Esophagus (tissue), 2 donors: ENCODE measurements around the gene TRAPPC2B. TPM values are rescaled to one million over a fixed set of nuclear protein-coding genes. Genes with fewer than 3 reads are reported as not detected.

Source experiments
- H3K27ac ChIP-seq, 2 donors: one replicate each; pipeline ENCODE4 v1.5.1; 2013; ENCODE audit warnings: low read depth in 2 of 2, mild to moderate bottlenecking in 2 of 2, inconsistent platforms in 1 of 2, low read length in 1 of 2, moderate library complexity in 1 of 2
- H3K27me3 ChIP-seq, 2 donors: one replicate each; pipeline ENCODE4 v1.6.1; 2013; ENCODE audit warnings: low read length in 2 of 2, control low read depth in 1 of 2, mild to moderate bottlenecking in 1 of 2; ENCODE audit not compliant: insufficient read depth in 2 of 2, control insufficient read depth in 1 of 2
- H3K36me3 ChIP-seq, 2 donors: one replicate each; pipeline ENCODE4 v1.6.1; 2013; ENCODE audit warnings: low read length in 1 of 2; ENCODE audit not compliant: control insufficient read depth in 2 of 2, insufficient read depth in 2 of 2
- H3K4me1 ChIP-seq, 2 donors: one replicate each; pipeline ENCODE4 v1.6.1; 2013; ENCODE audit warnings: low read length in 1 of 2; ENCODE audit not compliant: control insufficient read depth in 2 of 2, insufficient read depth in 2 of 2
- H3K4me3 ChIP-seq, 2 donors: one replicate each; pipeline ENCODE4 v1.5.1; 2013; ENCODE audit warnings: low read length in 2 of 2, mild to moderate bottlenecking in 2 of 2, low read depth in 1 of 2, moderate library complexity in 1 of 2
- H3K9me3 ChIP-seq, 2 donors: one replicate each; pipeline ENCODE4 v1.6.1; 2013; ENCODE audit warnings: mild to moderate bottlenecking in 2 of 2, low read depth in 1 of 2, low read length in 1 of 2, moderate library complexity in 1 of 2; ENCODE audit not compliant: control insufficient read depth in 2 of 2, insufficient read depth in 1 of 2
- WGBS, 2 donors: extraction: QIAGEN DNeasy Blood & Tissue Kit; methylation state at CpG; one replicate each; pipeline ENCODE4 v1.1.7; 2013; 5-methylcytosine and 5-hydroxymethylcytosine counted together
- polyA plus RNA-seq, 2 donors: library from polyadenylated mRNA; stranded (reverse); fragments of 200-250 nt; gene quantifications; one replicate each; pipeline ENCODE4 v1.2.3, GENCODE V29; 2013
- donor health status: healthy with polysubstance abuse.
- donor health status: Bipolar disorder and iron deficiency.

The TRAPPC2B gene
- polyA plus RNA-seq = 10 to 100 TPM; 19.6 to 25.8 TPM

DNA sequence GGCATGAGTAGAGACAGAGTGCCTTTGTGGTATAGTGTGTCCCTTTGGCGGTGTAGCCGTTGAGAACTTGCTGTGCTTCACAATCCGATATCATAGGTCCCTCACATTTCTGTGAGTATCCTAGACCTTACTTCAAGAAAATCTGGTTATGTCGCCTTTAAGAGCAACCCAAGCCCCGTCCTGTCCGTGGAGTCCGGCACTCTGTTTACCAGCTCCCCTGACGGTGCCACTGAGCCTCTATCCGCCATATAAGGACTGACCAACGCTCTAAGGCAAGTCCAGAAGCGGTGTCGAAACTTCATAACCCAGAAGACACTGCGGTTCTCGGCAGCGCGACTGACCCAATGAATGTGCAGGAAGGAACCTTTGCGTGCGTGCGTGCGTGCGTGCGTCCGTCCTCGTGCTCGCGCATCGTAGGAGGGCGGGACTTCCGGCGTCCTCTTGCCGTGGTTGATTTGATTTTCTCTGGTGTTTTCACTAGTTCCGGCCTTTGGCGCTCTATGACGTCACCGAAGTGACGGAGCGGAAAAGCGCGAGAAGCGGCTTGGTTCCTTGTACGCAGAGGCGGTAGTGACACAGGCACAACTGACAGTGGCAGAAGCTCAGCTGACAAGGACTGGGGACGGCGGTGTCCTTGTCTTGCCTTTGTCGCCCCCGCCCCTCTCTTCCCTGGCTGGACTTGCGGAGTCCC is at the start of gene TRAPPC2B, which contains the start of gene ZNF547:
TSS of gene TRAPPC2B (plus strand) at position 555 of the 691 bp plus-strand sequence. CDS start 1,283 bp downstream, outside the sequence.
TSS of gene ZNF547 (plus strand) at position 555 of the 691 bp plus-strand sequence. CDS start 5,005 bp downstream, outside the sequence.
- Histone ChIP-seq H3K27ac (peak within 1 kb of the TSS; percentile 90 to 95), H3K27me3 (no peaks in the 10 kb centered on the region), H3K9me3 (no peaks in the 10 kb centered on the region), H3K4me3 (peak within 1 kb of the TSS; percentile 59 to 92), H3K4me1 (peaks cover 0 to 5% of the 10 kb centered on the region in 2 donors), H3K36me3 (peaks cover 0 to 2% of the 10 kb centered on the region in 2 donors)
- 1% methylated on average over 46 to 47 of the region's 47 CpGs for WGBS, 2 donors

DNA sequence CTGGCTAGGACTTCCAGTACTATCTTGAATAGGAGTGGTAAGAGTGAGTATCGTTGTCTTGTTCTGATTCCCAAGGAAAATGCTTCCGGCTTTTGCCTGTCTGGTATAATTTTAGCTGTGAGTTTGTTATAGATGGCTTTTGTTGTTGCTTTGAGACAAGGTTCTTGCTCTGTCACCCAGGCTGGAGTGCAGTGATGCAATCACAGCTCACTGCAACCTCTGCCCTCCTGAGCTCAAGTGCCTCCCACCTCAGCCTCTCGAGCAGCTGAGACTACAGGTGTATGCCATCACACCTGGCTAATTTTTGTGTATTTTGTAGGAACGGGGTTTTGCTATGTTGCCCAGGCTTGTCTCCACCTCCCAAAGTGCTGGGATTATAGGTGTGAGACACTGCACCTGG is 49.2 kb upstream of the TRAPPC2B start:
- no peaks in the 10 kb centered on the region for H3K36me3 ChIP-seq
- no peak overlapping the region for H3K4me3 ChIP-seq
- no peak overlapping the region for H3K27ac ChIP-seq
- 67 to 77% methylated on average over 4 of the region's 4 CpGs for WGBS, 2 donors
- peaks cover 0 to 2% of the 10 kb centered on the region in 2 donors for H3K4me1 ChIP-seq
- H3K9me3 ChIP-seq = peaks cover 0 to 3% of the 10 kb centered on the region in 2 donors
- no peaks in the 10 kb centered on the region for H3K27me3 ChIP-seq

DNA sequence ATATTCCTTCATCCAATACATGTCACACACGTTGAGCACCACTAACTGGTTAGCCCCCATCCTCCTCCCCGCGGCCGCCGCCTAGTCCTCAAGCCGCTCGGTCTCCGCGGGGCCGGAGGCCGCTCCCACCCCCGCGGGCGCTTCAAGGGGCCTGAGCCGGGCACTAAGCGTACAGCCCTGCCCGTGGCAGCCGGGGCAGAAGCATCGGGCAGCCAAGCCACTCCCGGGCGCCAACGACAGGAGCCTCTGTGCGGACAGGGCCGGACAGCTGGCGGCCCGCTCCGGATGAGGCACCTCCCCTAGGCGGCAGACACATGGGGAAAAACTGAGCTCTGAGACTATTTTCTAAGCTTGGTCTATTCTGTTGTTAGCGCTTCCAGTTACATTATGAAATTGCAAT is 45.8 kb upstream of the TRAPPC2B start:
- H3K9me3 ChIP-seq = peaks cover 0 to 3% of the 10 kb centered on the region in 2 donors
- no peaks in the 10 kb centered on the region for H3K36me3 ChIP-seq
- H3K4me3 ChIP-seq = no peak overlapping the region
- H3K4me1 ChIP-seq = peaks cover 2% of the 10 kb centered on the region in 2 donors
- WGBS, 2 donors = 26 to 33% methylated on average over 29 of the region's 29 CpGs
- H3K27me3 ChIP-seq = no peaks in the 10 kb centered on the region
- no peak overlapping the region for H3K27ac ChIP-seq

DNA sequence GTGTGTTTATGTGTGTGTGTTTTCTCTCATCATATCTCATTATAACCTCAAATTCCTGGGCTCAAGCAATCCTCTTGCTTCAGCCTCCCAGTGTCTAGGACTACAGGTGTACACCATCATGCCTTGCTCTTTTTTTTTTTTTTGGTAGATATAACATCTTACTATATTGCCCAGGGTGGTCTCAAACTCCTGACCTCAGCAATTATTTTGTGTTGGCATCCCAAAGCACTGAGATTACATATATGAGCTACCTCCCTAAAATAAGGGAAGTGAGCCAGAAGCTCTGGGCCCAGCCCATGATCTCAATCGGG is 43.5 kb upstream of the TRAPPC2B start:
- Histone ChIP-seq H3K36me3 (peaks cover 0 to 10% of the 10 kb centered on the region in 2 donors), H3K27me3 (no peaks in the 10 kb centered on the region), H3K4me1 (peaks cover 2% of the 10 kb centered on the region in 2 donors), H3K4me3 (peak overlapping the region; percentile 80 to 85), H3K27ac (peak overlapping the region; percentile 91 to 95), H3K9me3 (peaks cover 0 to 3% of the 10 kb centered on the region in 2 donors)
- 0% methylated on average over 1 of the region's 1 CpG for WGBS, 2 donors

DNA sequence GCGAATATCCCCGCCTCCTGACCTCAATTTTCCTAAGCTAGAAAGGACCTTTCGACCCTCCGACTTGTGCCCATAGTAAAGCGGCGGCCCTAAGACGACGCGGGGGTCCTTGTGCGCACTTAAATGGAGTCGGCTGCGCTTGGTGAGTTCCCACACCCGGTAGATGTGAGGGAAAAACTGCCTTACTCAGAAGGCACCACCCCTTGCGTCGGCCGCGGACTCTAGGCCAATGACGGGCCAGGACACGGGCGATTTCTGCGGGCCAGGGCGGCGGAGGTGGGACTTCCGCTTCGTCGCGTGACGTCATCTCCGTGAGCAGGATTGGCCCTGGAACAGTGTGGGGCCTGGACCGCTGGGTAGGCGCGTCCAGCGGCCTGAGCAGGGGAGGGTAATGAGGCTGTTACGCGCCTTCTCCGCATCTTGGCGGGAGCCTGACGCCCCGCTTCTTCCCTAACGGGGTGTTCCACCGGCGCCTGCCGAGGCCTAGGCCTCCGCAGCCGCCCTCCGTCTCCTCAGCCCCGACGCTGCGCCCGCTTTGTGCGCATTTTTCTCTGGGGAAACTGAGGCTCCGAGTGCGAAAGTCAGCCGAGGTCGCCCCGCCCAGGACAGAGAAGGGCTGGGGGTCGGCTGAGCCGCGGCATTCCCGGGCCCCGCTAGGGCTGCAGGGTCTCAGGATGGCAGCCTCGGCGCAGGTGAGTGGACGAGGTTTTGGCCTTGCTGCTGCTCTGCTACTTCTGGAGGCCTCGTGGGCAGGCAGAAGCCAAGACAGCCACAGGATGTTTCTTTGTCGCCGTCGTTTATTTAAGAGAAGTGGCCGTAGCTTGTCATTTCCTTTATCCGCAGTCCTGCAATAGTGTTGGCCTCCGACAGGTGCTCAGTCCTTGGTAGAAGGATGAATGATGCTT is 42.9 kb upstream of the TRAPPC2B start, which contains the start of gene ZNF543:
TSS of gene ZNF543 (plus strand) at position 293 of the 905 bp plus-strand sequence. CDS start at position 675, 382 bp downstream.
- Histone ChIP-seq H3K9me3 (peaks cover 0 to 3% of the 10 kb centered on the region in 2 donors), H3K27me3 (no peaks in the 10 kb centered on the region), H3K36me3 (peaks cover 2 to 14% of the 10 kb centered on the region in 2 donors), H3K4me1 (peaks cover 2% of the 10 kb centered on the region in 2 donors), H3K27ac (peak within 1 kb of the TSS; percentile 91 to 95), H3K4me3 (peak within 1 kb of the TSS; percentile 80 to 85)
- 1% methylated on average over 68 to 71 of the region's 71 CpGs for WGBS, 2 donors

DNA sequence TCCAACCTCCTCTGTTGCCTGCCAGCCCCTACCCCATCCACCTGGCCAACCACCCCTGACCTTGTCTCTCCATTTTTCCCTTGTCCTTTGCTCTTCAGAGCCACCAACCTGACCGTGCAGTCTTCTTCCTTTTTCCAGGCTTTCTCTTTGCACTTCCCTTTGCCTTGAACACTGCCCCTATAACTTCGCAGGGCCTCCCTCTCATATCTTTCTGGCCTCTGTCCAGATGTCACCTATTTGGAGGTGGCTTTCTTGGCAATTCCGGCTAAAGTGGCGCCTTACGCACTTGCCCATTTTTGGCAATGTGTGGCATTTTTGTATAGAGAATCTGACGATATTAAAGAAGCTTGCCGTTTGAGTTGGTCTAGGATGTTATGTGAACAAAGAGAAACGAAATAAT is 42.2 kb upstream of the TRAPPC2B start:
- peaks cover 2% of the 10 kb centered on the region in 2 donors for H3K4me1 ChIP-seq
- no peaks in the 10 kb centered on the region for H3K27me3 ChIP-seq
- H3K27ac ChIP-seq = peak overlapping the region in 1 of 2 donors; percentile 85
- peaks cover 2 to 18% of the 10 kb centered on the region in 2 donors for H3K36me3 ChIP-seq
- H3K4me3 ChIP-seq = peak overlapping the region; percentile 80 to 85
- 28 to 33% methylated on average over 8 of the region's 8 CpGs for WGBS, 2 donors
- peaks cover 0 to 3% of the 10 kb centered on the region in 2 donors for H3K9me3 ChIP-seq

DNA sequence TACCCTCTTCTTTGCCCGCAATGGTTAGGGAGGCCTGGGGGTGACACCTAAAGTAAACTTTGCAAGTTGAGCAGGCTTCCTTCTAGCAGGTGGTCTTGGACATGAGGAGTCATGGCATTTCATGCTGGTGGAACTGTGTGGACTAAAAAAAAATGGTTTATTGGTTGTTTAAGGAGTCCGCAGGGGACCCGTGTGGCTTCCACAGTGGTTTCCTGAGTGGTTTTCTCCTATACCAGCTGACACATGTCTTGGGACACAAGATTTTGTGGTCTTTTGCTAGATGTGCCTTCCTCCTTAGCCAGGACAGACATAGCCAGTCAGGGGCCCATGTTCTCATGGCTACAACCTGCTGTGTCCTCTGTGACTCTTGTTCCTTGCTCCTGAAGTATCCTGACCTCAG is 41.6 kb upstream of the TRAPPC2B start:
- WGBS, 2 donors = 66 to 71% methylated on average over 3 of the region's 3 CpGs

DNA sequence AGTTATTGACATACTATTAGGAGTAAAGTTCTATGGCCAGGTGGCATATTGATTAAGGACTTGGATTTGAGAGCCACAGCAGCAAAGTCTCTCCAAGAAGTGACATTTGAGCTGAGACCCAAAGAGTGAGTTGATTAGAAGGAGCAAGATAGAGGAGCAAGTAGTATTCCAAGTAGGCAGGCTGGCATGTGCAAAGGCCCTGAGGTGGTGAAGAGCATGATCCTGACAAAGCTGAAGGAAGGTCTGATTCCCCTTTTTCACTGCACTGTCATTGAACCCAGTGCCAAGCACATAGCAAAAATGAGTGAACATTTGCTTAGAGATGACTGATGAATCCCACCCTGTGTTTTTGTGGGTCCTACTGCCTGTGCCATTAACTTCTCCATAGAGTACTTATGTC is 38.4 kb upstream of the TRAPPC2B start:
- peaks cover 0 to 14% of the 10 kb centered on the region in 2 donors for H3K9me3 ChIP-seq
- H3K4me1 ChIP-seq = peaks cover 0 to 2% of the 10 kb centered on the region in 2 donors
- no peaks in the 10 kb centered on the region for H3K27me3 ChIP-seq
- no peak overlapping the region for H3K4me3 ChIP-seq
- no peak overlapping the region for H3K27ac ChIP-seq
- H3K36me3 ChIP-seq = peaks cover 21 to 40% of the 10 kb centered on the region in 2 donors

More for the DNA sequence above, 41.6 kb upstream of the TRAPPC2B start:
- Histone ChIP-seq H3K4me1 (peaks cover 2% of the 10 kb centered on the region in 2 donors), H3K9me3 (peaks cover 0 to 3% of the 10 kb centered on the region in 2 donors), H3K27ac (no peak overlapping the region), H3K4me3 (peak overlapping the region in 1 of 2 donors; percentile 85), H3K27me3 (no peaks in the 10 kb centered on the region), H3K36me3 (peaks cover 6 to 23% of the 10 kb centered on the region in 2 donors)

DNA sequence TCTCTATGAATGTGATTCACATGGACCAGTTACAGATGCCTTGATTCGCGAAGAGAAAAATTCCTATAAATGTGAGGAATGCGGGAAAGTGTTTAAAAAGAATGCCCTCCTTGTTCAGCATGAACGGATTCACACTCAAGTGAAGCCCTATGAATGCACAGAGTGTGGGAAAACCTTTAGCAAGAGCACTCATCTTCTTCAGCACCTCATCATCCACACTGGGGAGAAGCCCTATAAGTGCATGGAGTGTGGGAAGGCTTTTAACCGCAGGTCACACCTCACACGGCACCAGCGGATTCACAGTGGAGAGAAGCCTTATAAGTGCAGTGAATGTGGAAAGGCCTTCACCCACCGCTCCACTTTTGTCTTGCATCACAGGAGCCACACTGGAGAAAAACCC is 35.4 kb upstream of the TRAPPC2B start:
- Histone ChIP-seq H3K4me1 (no peaks in the 10 kb centered on the region), H3K4me3 (no peak overlapping the region), H3K27me3 (no peaks in the 10 kb centered on the region), H3K9me3 (peaks cover 0 to 14% of the 10 kb centered on the region in 2 donors), H3K27ac (no peak overlapping the region), H3K36me3 (peaks cover 21 to 40% of the 10 kb centered on the region in 2 donors)
- 95 to 97% methylated on average over 8 of the region's 8 CpGs for WGBS, 2 donors
